HepG2 (cell line): ENCODE data around the gene PIEZO1.

ENCODE experiments used
- SMC3 ChIP-seq: IDR thresholded peaks from 2 replicates; pipeline ENCODE4 v1.6.1; 2011; ENCODE audit warnings: low read length, improper control_type of control experiment
- ZNF75D ChIP-seq: sonication (generic); formaldehyde crosslinking; IDR thresholded peaks from 2 replicates; pipeline ENCODE4 v1.8.1; 2023; ENCODE audit warnings: missing genetic modification reagents, mild to moderate bottlenecking, borderline replicate concordance
- ZNF776 ChIP-seq: sonication (generic); formaldehyde crosslinking; IDR thresholded peaks from 2 replicates; pipeline ENCODE4 v1.4.0; 2020; ENCODE audit warnings: mild to moderate bottlenecking, missing genetic modification reagents
- TF ChIP-seq, protein P1 (sequence below): sonication (generic); formaldehyde crosslinking; IDR thresholded peaks from 2 replicates; pipeline ENCODE4 v1.4.0; 2020; ENCODE audit warnings: missing genetic modification reagents

DNA sequence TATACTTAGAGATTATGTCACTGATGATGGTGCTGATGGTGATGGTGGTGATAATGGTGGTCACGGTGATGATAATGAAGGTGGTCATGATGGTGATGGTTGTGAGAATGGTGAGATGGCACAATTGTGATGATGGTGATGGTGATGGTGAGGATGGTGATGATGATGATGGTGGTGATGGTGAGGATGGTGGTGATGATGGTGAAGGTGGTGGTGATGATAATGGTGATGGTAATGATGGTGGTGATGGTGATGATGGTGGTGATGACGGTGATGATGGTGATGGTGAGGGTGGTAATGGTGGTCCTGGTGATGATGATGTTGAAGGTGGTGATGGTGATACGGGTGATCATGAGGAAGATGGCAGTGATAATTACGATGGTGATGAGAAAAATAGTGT, 13.1 kb upstream of the PIEZO1 start:
- TF ChIP-seq, protein P1, sequence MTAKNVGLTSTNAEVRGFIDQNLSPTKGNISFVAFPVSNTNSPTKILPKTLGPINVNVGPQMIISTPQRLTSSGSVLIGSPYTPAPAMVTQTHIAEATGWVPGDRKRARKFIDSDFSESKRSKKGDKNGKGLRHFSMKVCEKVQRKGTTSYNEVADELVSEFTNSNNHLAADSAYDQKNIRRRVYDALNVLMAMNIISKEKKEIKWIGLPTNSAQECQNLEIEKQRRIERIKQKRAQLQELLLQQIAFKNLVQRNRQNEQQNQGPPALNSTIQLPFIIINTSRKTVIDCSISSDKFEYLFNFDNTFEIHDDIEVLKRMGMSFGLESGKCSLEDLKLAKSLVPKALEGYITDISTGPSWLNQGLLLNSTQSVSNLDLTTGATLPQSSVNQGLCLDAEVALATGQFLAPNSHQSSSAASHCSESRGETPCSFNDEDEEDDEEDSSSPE (CRISPR knock-in tag): no peak
- TF ChIP-seq ZNF776: no peak
- TF ChIP-seq SMC3: no peak
- no peak for TF ChIP-seq ZNF75D
